ENCODE measurements around the gene OR56B4. TPM values are rescaled to one million over a fixed set of nuclear protein-coding genes. Genes with fewer than 3 reads are reported as not detected.

Gene OR56B4
- total RNA-seq, 1 donor from 2014 or later, result not detected

DNA sequence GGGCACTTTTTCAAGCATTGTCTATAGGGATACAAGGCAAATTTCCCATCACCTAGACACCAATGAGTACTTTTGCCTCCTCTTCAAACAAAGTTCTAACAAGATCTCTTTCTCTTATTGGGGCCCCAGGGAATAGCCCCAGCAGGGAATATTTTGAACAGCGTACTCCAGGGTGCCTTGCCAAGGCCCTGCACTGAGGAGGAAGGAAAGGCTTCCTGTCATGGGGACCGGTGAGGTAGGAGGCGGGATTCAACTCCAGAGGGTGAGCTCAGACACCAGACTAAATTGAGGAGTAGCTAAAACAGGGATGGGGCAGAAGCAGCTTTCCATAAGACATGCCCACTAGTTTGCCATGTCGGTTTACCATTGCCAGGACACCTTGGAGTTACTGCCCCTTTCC lies 28.0 kb upstream of the OR56B4 start:
- DNase-seq (ENCODE audit: extremely low spot score, unreplicated experiment), result no peak
- Mint-ChIP-seq H3K36me3 (ENCODE audit: unreplicated experiment) (no peaks in the 10 kb centered on the region), H3K27ac (ENCODE audit: unreplicated experiment) (no peak overlapping the region), H3K4me1 (ENCODE audit: unreplicated experiment) (no peaks in the 10 kb centered on the region), H3K9me3 (ENCODE audit: unreplicated experiment) (peaks cover 31% of the 10 kb centered on the region), H3K4me3 (ENCODE audit: unreplicated experiment) (no peak overlapping the region), H3K27me3 (ENCODE audit: unreplicated experiment) (no peaks in the 10 kb centered on the region)
- TF ChIP-seq, protein P1, sequence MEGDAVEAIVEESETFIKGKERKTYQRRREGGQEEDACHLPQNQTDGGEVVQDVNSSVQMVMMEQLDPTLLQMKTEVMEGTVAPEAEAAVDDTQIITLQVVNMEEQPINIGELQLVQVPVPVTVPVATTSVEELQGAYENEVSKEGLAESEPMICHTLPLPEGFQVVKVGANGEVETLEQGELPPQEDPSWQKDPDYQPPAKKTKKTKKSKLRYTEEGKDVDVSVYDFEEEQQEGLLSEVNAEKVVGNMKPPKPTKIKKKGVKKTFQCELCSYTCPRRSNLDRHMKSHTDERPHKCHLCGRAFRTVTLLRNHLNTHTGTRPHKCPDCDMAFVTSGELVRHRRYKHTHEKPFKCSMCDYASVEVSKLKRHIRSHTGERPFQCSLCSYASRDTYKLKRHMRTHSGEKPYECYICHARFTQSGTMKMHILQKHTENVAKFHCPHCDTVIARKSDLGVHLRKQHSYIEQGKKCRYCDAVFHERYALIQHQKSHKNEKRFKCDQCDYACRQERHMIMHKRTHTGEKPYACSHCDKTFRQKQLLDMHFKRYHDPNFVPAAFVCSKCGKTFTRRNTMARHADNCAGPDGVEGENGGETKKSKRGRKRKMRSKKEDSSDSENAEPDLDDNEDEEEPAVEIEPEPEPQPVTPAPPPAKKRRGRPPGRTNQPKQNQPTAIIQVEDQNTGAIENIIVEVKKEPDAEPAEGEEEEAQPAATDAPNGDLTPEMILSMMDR (IDR thresholded peaks at IDR 0.05), result no peak

- Mint-ChIP-seq H3K4me1 (ENCODE audit: unreplicated experiment) (no peaks in the 10 kb centered on the region), H3K9me3 (ENCODE audit: unreplicated experiment) (peaks cover 11% of the 10 kb centered on the region), H3K27ac (ENCODE audit: unreplicated experiment) (no peak overlapping the region), H3K27me3 (ENCODE audit: unreplicated experiment) (no peaks in the 10 kb centered on the region), H3K36me3 (ENCODE audit: unreplicated experiment) (no peaks in the 10 kb centered on the region), H3K4me3 (ENCODE audit: unreplicated experiment) (no peak overlapping the region)
- TF ChIP-seq, protein P1 (IDR thresholded peaks at IDR 0.05), result no peak
- DNase-seq (ENCODE audit: extremely low spot score, unreplicated experiment), result no peak
Observed at GRCh38 chr11:6083129-6083528, 24.4 kb upstream of the OR56B4 start.

DNA sequence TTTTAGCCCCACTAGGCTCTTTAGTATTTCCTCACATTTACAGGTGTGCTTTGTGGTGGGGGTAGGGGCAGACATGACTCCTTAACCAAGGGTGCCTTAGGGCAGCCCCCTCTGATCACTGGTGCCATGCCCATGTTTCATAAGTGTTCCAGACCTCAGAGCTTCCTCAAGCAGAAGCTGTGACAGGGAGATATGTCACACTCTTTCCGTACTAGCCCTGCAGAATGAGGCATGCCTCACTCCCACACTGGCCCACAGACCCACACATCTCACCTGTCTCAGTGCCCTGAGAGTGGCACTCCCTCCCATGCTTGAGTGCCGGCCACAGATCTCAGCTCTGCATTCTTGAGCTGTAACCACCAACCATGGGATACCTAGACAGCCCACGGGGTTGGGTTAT lies 22.9 kb upstream of the OR56B4 start:
- no peaks in the 10 kb centered on the region for H3K36me3 Mint-ChIP-seq (ENCODE audit: unreplicated experiment)
- H3K27me3 Mint-ChIP-seq (ENCODE audit: unreplicated experiment), result no peaks in the 10 kb centered on the region
- no peaks in the 10 kb centered on the region for H3K4me1 Mint-ChIP-seq (ENCODE audit: unreplicated experiment)
- no peak overlapping the region for H3K4me3 Mint-ChIP-seq (ENCODE audit: unreplicated experiment)
- TF ChIP-seq, protein P1 (IDR thresholded peaks at IDR 0.05), result no peak
- H3K9me3 Mint-ChIP-seq (ENCODE audit: unreplicated experiment), result peaks cover 11% of the 10 kb centered on the region
- H3K27ac Mint-ChIP-seq (ENCODE audit: unreplicated experiment), result no peak overlapping the region
- no peak for DNase-seq (ENCODE audit: extremely low spot score, unreplicated experiment)

DNA sequence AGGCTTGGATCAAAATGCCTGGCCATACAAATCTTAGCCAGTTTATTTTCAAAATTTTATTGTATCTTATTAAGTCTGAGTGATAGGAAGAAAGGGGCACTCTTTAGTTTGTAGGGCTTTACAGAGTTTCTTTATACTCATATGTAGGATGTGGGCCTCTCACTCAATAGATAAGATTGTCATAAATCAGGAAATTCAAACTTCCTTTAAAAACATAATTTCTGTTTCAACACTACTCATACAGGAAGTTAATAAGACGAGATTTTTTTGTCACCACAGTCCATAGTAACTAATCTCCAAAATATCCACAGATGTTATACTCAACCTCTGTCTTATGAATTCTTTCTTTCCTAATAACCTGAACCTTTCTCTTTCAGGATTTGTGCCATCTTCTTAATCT lies 13.3 kb upstream of the OR56B4 start:
- Mint-ChIP-seq H3K4me1 (ENCODE audit: unreplicated experiment) (no peaks in the 10 kb centered on the region), H3K36me3 (ENCODE audit: unreplicated experiment) (no peaks in the 10 kb centered on the region)
- TF ChIP-seq, protein P1 (IDR thresholded peaks at IDR 0.05), result no peak

DNA sequence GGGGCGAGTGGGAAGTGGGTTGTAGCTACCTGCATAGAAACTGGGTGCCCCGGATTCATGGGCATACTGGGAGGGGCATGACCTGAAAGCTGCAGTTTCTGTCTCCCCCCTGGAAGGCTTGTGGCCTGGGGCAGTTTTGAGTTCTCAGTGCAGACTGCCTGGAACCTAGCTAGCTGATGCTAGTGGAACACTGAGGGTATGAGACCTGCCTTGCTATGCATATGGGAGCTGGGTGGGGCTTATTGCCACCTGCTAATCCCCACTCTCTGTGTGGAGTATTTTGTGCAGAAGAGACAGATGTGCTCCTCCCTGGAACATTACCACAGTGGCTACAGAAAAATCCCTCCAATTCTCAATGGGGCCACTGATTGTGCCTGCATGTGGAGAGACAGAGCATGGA lies 11.7 kb upstream of the OR56B4 start:
- no peak overlapping the region for H3K4me3 Mint-ChIP-seq (ENCODE audit: unreplicated experiment)
- no peak overlapping the region for H3K27ac Mint-ChIP-seq (ENCODE audit: unreplicated experiment)
- H3K9me3 Mint-ChIP-seq (ENCODE audit: unreplicated experiment), result no peaks in the 10 kb centered on the region
- DNase-seq (ENCODE audit: extremely low spot score, unreplicated experiment), result no peak
- no peaks in the 10 kb centered on the region for H3K27me3 Mint-ChIP-seq (ENCODE audit: unreplicated experiment)
- TF ChIP-seq, protein P1 (IDR thresholded peaks at IDR 0.05), result no peak
- H3K36me3 Mint-ChIP-seq (ENCODE audit: unreplicated experiment), result no peaks in the 10 kb centered on the region
- no peaks in the 10 kb centered on the region for H3K4me1 Mint-ChIP-seq (ENCODE audit: unreplicated experiment)

More for the DNA sequence above, 13.3 kb upstream of the OR56B4 start:
- H3K27me3 Mint-ChIP-seq (ENCODE audit: unreplicated experiment), result no peaks in the 10 kb centered on the region
- DNase-seq (ENCODE audit: extremely low spot score, unreplicated experiment), result no peak
- no peak overlapping the region for H3K27ac Mint-ChIP-seq (ENCODE audit: unreplicated experiment)
- H3K4me3 Mint-ChIP-seq (ENCODE audit: unreplicated experiment), result no peak overlapping the region
- no peaks in the 10 kb centered on the region for H3K9me3 Mint-ChIP-seq (ENCODE audit: unreplicated experiment)

Measured in osteocyte (in vitro differentiated cells).